NCI-H526 treated with DMSO at 0.1 percent for 48 hours (cell line): ENCODE results near the gene USP48.

Experiments used
- DNase-seq: peaks from one replicate; lab custom pipeline; 2025; lab: John Stamatoyannopoulos, UW

Gene USP48

GRCh38 chr1:21652937-21653743, 129.8 kb downstream of the USP48 start:
- DNase-seq: no peak

DNA sequence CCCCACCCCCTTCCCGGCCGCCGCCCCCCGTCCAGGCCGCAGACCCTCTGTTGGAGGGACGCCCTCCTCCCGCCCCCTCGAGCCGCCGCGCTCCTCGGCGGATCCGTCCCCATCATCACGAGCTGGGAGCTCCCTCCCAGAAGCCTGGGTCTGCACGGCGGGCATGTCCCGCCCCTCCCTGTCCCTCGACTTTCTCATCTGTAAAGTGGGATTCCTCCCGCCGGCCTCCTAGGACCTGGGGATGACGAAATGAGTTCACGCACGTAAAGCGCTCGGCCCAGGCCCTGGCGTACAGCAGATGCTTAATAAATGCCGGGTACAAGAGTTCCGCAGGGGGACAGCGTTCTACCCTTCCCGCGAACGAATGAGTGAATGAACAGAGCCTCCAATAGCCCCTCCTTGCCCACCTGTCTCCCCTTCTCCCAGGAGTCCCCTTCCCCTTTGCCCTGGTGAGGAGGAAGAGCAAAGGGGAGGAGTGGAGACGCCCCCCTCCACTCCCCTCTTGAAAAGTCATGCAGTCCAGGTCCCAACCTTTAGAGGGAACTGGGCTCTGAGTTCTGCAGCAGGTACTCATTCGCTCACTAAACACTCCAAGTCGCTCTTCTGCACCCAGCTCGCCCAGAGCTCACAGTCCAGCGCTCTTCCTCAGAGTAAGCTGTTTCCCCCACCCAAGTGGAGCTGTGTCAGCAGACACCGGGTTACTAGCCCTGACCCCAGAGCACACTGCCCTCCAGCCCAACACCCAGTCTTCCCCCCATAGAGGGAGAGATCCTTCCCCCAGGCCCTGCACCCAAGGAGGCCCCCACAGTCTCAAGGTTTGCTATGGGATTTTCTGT, 130.6 kb downstream of the USP48 start:
- DNase-seq: no peak

GRCh38 chr1:21651214-21652042, 131.5 kb downstream of the USP48 start:
- no peak for DNase-seq

DNA sequence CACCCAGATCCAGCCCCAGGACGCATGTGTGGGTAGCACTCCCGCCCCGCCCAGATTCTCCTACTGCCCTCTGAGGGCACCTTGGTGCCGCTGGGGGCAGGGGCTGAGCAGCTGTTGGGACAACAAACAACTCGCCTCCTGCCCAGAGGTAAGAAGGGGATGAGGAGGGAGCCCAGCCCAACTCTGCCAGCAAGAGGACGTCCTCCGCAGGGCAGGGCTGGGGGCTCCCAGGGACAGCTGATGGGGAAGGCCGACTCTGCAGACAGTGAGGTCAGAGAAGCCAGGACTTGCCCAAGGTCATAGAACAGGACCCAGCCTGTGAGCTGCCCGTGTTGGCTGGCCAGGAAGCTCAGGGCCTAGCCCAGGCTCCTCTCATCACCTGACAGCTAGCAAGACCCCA, 132.5 kb downstream of the USP48 start:
- DNase-seq: no peak

- no peak for DNase-seq
These were observed 133.6 kb downstream of the USP48 start for GRCh38 chr1:21649315-21649714.

- DNase-seq: no peak
These were observed 134.2 kb downstream of the USP48 start for GRCh38 chr1:21648791-21649190.

DNA sequence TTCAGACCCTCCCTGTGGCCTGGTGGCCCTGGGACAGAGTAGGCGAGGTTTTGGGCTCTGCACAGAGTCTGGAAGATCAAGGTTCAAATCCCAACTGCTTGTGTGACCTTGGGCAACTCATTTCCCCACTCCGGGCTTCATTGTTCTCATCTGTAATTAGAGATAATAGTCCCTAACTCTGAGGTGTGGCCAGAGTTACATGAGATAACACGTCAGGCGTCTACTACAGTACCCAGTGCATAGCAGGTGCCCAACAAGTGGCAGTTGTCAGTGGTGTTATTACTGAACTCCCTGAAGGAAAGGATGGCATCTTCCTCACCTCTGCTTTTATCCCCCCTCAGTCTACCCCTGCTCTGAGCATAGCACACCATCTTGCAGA, 134.6 kb downstream of the USP48 start:
- DNase-seq: no peak

- no peak for DNase-seq
These were observed 135.3 kb downstream of the USP48 start for GRCh38 chr1:21647431-21648351.

DNA sequence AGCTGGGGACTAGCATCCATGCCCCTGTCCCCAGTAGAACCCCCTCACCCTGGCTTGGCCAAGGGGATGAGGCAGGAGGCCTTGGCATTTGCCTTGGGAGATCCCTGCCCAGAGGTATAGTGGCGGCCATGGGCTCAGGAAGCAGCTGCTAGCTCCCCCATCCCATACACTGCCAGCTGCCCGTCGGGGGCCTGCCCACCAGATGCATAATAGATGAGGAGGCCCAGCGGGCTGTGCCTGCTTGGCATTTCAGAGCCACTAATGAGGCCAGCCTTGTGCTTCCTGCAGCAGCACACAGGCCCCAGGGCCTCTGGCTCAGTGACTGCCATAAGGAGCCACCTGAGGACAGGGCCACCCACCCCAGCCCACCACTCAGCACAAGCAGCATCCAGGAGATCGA, 137.4 kb downstream of the USP48 start:
- DNase-seq: no peak

GRCh38 chr1:21644906-21645305, 138.0 kb downstream of the USP48 start:
- DNase-seq: no peak

DNA sequence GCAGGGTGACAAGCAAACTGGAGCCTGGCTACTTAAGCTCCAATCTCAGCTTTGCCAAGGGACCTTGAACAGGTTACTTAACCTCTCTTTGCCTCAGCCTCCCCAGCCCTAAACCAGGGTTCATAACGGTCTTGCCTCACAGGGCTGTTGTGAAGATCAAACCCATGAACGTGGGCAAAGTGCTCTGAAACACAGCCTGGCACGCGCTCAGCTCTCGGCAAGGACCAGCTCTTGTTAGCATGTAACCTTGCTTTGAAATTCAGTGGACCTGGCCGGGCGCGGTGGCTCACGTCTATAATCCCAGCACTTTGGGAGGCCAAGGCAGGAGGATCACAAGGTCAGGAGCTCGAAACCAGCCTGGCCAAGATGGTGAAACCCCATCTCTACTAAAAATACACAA, 138.6 kb downstream of the USP48 start:
- DNase-seq: no peak

GRCh38 chr1:21643624-21644023, 139.3 kb downstream of the USP48 start:
- DNase-seq: no peak

GRCh38 chr1:21641967-21642739, 140.8 kb downstream of the USP48 start:
- no peak for DNase-seq

DNA sequence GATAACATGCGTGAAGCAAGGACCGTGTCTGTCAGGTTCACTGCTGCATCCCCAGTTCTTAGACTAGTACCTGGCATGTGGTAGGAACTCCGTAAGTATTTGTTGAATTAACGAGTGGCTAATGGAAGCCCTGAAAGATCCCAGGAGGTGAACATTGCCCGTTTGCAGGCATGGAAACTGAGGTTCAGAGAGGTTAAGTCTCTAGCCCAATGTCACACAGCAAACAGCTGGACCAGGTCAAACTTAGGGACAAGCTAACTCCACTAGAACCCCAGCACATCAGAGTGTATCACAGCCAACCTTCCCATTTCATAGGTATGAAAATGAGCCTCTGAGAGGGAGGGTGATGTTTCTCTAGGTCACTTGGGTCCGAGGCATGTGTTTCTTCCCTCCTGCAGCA, 141.4 kb downstream of the USP48 start:
- DNase-seq: no peak

GRCh38 chr1:21641076-21641475, 141.9 kb downstream of the USP48 start:
- no peak for DNase-seq

DNA sequence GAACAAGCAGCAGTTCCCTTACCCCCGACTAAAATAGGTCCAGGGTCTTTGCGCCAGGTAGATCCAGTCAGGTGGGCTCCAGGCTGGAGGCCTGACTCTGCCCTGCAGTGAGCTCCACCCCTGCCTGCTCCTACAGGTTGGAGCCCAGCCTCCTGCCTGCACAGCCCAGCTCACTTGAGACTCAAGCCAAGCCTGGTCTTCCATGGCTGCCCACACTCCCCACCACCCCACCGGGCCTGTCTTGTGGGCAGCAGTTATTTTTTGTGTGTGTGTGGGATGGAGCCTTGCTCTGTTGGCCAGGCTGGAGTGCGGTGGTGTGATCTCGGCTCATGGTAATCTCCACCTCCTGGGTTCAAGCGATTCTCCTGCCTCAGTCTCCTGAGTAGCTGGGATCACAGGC, 142.3 kb downstream of the USP48 start:
- DNase-seq: no peak

DNA sequence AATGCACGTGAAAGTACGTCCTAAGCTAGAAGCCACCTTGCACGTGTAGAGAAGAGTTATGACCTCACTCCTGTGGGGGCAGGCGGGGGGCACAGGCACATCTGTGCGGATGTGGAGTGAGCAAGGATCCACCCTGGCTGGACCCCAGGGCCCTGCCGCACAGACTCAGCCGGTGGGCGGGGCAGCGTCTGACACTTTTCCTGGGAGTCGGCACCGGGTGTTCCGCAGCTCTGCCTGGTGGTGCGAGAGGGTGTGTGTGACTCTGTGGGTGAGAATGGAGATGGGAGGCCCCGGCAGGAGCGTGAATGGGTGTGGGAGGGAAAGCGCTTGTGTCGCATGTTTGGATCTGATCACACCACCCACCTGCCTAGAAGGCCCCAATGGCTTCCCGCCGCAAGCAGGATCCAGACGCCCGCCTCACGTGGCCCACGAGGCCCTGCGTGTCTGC, 143.3 kb downstream of the USP48 start:
- no peak for DNase-seq

DNA sequence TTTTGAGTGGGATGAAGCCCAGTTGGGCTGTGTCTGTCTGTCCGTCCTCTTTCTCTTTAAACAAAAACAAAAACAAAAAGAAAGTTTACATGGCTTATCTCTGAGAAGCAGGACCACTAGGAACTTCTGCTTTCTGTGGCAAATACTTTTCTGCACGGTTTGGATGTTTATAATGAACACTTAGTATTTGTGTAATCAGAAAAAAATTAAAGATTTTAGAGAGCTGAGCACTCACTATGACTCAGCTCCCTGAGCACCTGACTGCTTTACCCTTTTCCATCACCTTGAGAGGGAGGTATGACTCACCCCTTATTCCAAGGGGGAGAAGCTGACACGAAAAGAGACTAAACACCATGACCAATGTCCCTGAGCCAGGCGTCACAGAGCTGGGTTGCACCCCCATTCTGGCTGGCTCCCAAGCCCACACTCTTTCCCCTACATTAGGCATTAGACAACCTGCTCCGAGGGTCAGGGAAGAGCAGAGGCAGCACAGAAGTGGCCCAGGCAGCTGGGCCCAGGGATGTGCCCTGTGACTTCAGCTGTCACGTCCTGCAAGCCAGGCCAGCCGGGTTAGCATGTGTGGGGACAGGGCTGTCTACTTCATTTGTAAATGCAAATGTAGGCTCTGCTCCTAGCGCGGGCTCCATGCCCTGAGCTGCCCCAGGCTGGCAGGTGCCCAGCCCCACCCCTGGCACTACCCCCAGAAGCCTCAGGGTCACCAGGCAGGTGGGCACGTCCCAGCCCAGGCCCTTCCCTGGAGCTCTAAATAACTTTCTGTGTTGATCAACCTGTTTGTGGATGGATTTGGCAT, 144.2 kb downstream of the USP48 start:
- no peak for DNase-seq

DNA sequence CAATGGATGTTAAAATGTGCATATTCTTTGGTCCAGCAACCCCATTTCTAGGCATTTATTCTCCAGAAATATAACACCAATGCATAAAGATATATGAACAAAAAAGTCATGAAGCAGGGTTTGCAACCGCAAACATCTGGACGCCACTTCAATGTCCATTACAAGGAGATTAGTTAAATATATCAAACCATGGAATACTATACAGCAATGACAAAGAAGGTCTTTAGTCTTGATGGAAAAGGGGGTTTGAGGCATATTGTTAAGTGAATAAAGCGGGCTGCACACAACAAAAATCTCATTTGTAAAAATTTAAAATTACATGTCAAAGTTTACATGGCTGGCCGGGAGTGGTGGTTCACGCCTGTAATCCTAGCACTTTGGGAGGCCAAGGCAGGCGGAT, 145.4 kb downstream of the USP48 start:
- DNase-seq: no peak

DNA sequence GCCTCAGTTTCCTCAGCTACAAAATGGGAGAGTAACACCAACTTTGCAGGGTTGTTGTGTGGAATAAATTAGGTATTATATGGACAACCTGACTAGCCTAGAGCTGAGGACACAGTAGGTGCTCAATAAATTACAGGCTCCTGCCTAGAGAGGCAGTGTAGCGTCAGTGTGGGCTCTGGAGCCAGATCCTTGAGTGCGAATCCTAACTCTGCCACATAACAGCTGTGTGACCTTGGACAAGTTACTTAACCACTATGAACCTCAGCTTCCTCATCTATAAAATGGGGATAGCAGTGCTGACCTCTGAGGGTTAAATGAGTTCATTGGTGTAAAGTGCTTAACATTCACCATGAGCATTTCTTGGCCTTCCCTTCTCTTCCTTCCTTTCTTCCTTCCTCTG, 146.9 kb downstream of the USP48 start:
- DNase-seq: no peak
